ENCODE data around the gene LRRC52. TPM values are rescaled to one million over a fixed set of nuclear protein-coding genes. Genes with fewer than 3 reads are reported as not detected.
A peak's percentile ranks its signal among the peaks of the same experiment; 100 is the strongest.

The LRRC52 gene, protein sequence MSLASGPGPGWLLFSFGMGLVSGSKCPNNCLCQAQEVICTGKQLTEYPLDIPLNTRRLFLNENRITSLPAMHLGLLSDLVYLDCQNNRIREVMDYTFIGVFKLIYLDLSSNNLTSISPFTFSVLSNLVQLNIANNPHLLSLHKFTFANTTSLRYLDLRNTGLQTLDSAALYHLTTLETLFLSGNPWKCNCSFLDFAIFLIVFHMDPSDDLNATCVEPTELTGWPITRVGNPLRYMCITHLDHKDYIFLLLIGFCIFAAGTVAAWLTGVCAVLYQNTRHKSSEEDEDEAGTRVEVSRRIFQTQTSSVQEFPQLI
- not detected in 2 replicates for total RNA-seq (ENCODE audit: low replicate concordance)
- long read RNA-seq: 0 reads

DNA sequence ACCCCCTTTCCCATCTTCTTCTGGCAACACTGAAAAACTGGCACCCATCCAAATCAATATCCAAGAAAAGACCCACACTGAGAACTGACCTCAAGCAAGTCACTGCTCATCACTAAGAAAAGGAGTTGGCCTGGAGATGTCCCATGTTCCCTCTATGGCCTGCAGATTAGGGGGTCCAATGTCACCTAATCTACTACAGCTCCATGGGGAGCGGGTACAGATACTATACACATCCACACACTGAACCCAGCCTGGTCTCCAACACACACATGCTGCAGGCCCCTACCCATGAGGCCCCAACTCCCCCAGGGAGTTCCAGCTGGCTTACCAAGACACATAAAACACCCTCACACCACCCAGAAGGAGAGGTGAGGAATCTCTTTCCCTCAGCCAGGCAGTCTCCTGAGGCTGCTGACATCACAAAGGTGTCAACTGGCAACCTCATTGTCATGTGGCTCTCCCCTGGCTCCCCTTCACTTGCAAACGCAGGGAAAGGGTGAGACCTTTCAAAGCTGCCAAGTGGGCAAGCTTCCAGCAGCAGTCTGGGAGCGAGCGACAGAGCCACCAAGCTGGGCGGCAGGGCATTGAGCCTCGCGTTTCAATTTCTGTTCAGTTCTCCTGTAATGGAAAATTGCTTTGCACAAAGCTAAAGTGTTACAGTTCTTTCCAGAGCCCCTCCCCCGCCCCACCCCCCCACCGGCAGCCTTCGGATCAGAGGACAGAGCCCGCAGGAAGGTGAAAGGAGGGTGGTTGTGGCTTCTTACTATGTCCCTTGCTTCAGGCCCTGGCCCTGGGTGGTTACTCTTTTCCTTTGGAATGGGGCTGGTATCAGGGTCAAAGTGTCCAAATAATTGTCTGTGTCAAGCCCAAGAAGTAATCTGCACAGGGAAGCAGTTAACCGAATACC lies at the start of gene LRRC52:
LRRC52 (plus strand) TSS at position 469 of the 907 bp plus-strand sequence; CDS start at position 766, 297 bp downstream.
- TF ChIP-seq, protein P1, sequence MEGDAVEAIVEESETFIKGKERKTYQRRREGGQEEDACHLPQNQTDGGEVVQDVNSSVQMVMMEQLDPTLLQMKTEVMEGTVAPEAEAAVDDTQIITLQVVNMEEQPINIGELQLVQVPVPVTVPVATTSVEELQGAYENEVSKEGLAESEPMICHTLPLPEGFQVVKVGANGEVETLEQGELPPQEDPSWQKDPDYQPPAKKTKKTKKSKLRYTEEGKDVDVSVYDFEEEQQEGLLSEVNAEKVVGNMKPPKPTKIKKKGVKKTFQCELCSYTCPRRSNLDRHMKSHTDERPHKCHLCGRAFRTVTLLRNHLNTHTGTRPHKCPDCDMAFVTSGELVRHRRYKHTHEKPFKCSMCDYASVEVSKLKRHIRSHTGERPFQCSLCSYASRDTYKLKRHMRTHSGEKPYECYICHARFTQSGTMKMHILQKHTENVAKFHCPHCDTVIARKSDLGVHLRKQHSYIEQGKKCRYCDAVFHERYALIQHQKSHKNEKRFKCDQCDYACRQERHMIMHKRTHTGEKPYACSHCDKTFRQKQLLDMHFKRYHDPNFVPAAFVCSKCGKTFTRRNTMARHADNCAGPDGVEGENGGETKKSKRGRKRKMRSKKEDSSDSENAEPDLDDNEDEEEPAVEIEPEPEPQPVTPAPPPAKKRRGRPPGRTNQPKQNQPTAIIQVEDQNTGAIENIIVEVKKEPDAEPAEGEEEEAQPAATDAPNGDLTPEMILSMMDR (conservative IDR thresholded peaks at IDR 0.05): no peak
- no peak for DNase-seq (ENCODE audit: extremely low spot score, unreplicated experiment)
- Mint-ChIP-seq H3K36me3 (no peaks in the 10 kb centered on the region), H3K27me3 (peaks cover 29% of the 10 kb centered on the region), H3K4me1 (ENCODE audit: unreplicated experiment) (peaks cover 28% of the 10 kb centered on the region), H3K27ac (no peak within 1 kb of the TSS), H3K4me3 (no peak within 1 kb of the TSS), H3K9me3 (no peaks in the 10 kb centered on the region)

DNA sequence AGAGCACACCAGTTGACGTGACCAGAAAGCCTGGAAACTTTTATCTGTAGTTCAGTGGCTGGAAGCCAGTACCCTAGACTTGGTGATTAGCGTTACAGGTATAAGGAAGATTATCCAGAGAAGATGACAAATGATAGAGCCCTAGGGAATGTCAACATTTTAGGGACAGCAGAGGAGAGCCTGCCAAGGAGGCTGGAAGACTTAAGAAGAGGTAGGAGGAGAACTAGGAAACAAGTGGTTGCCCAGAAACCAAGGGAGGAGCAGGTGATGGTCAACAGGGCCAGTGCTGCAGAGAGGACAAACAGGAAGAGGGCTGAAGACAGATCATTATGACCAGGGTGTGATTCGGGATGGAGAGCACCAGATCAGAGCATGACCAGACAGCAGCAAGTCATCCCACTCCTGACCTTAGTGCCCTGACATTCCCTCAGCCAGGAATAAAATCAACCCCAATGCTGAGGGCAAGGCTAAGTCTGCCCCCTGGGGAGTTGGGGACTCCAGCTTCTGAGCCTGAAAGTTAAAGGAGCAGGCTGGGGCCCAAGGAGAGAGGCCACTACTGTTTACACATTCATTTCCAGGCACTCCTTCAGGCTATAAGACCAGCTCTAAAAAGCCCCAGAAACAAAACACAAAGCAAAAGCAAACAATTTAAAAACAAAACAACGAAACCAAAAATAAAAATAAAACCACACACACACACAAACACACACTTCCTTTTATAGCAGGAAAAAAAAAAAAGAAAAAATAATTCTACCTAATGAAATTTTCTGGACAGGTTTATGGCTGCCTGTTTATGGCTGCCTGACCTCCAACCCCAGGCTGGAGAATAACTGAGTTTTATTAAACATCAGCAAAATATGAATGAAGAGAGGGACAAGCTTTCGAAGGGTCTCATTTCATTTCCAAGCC lies 48.6 kb upstream of the LRRC52 start:
- Mint-ChIP-seq H3K4me3 (peak overlapping the region; percentile 7), H3K27me3 (peaks cover 1% of the 10 kb centered on the region), H3K36me3 (no peaks in the 10 kb centered on the region), H3K4me1 (ENCODE audit: unreplicated experiment) (peaks cover 38% of the 10 kb centered on the region), H3K27ac (no peak overlapping the region), H3K9me3 (no peaks in the 10 kb centered on the region)
- DNase-seq (ENCODE audit: extremely low spot score, unreplicated experiment): no peak
- TF ChIP-seq, protein P1 (conservative IDR thresholded peaks at IDR 0.05): no peak

DNA sequence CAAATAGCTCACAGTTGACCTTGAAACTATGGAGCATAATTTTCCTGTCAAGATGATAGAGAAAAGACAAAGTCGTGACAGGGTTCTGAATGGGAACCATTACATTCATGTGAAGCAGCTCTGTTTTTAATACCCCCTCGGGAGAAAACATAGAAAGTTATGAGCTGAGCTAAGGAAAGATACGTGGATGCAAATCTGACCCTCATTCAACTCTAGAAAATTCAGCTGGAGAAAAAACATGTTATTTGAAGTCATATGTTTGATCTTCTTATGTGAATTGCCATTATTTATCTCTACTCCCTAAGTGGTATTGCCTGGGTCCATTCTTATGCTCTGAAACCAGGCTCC lies 48.0 kb upstream of the LRRC52 start:
- peaks cover 32% of the 10 kb centered on the region for H3K4me1 Mint-ChIP-seq (ENCODE audit: unreplicated experiment)
- no peak overlapping the region for H3K27ac Mint-ChIP-seq
- peaks cover 5% of the 10 kb centered on the region for H3K27me3 Mint-ChIP-seq
- no peak for DNase-seq (ENCODE audit: extremely low spot score, unreplicated experiment)
- no peaks in the 10 kb centered on the region for H3K9me3 Mint-ChIP-seq
- peak overlapping the region; percentile 38 for H3K4me3 Mint-ChIP-seq
- H3K36me3 Mint-ChIP-seq: no peaks in the 10 kb centered on the region
- TF ChIP-seq, protein P1 (conservative IDR thresholded peaks at IDR 0.05): no peak

DNA sequence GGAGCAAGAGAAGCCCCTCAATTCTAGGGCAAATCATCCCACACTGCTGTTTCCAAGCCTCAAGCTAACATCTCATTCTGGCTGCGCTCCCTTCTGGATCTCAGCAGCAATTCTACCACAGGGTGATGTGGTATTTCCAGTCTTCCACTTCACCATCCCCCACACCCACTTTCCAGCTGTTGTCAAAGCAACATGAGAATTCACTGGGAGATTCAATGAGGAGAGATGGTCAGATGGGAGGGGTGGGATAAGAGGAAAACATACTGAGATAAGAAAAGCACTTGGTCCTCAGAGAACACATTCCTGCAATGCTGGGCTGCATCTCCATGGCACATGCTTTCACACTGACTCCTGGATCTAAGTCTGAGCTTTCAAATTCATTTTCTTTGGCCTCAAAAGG lies 47.3 kb upstream of the LRRC52 start:
- DNase-seq (ENCODE audit: extremely low spot score, unreplicated experiment): no peak
- Mint-ChIP-seq H3K36me3 (no peaks in the 10 kb centered on the region), H3K27ac (no peak overlapping the region), H3K4me3 (peak overlapping the region; percentile 25), H3K9me3 (no peaks in the 10 kb centered on the region), H3K4me1 (ENCODE audit: unreplicated experiment) (peaks cover 31% of the 10 kb centered on the region), H3K27me3 (peaks cover 9% of the 10 kb centered on the region)
- TF ChIP-seq, protein P1 (conservative IDR thresholded peaks at IDR 0.05): no peak
